ENCODE measurements around the gene RUVBL1.

RUVBL1 gene

GRCh38 chr3:128151758-128152274, 28.2 kb upstream of the RUVBL1 start:
- DNase-seq (ENCODE audit: low read depth): no peak
- H3K4me3 ChIP-seq (ENCODE audit: low read length): no peak overlapping the region
- TF ChIP-seq, protein P1, sequence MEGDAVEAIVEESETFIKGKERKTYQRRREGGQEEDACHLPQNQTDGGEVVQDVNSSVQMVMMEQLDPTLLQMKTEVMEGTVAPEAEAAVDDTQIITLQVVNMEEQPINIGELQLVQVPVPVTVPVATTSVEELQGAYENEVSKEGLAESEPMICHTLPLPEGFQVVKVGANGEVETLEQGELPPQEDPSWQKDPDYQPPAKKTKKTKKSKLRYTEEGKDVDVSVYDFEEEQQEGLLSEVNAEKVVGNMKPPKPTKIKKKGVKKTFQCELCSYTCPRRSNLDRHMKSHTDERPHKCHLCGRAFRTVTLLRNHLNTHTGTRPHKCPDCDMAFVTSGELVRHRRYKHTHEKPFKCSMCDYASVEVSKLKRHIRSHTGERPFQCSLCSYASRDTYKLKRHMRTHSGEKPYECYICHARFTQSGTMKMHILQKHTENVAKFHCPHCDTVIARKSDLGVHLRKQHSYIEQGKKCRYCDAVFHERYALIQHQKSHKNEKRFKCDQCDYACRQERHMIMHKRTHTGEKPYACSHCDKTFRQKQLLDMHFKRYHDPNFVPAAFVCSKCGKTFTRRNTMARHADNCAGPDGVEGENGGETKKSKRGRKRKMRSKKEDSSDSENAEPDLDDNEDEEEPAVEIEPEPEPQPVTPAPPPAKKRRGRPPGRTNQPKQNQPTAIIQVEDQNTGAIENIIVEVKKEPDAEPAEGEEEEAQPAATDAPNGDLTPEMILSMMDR (IDR thresholded peaks at IDR 0.05; ENCODE audit: insufficient read depth, low read depth, low read length, missing control alignments): no peak

DNA sequence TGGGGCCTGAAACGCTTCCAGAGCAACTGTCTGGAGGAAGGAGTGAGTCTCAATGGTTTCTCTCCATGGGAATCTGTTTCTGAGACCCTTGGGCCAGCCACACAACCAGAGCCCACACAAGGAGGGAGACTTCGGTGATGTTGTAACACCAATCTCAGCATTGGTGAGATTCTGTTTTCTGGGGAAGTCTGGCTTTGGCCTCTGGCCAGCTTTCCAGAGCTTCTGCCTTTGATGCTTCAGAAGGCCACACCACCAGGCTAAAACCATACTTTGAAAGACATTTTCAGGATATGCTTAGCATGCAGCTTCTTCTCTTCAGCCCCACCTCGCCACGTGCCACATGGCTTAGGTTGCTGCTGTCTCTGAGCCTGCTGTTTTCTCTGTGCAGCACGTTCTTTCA, 26.0 kb upstream of the RUVBL1 start:
- no peak overlapping the region for H3K4me3 ChIP-seq (ENCODE audit: low read length)
- TF ChIP-seq, protein P1 (IDR thresholded peaks at IDR 0.05; ENCODE audit: insufficient read depth, low read depth, low read length, missing control alignments): no peak
- DNase-seq (ENCODE audit: low read depth): no peak

DNA sequence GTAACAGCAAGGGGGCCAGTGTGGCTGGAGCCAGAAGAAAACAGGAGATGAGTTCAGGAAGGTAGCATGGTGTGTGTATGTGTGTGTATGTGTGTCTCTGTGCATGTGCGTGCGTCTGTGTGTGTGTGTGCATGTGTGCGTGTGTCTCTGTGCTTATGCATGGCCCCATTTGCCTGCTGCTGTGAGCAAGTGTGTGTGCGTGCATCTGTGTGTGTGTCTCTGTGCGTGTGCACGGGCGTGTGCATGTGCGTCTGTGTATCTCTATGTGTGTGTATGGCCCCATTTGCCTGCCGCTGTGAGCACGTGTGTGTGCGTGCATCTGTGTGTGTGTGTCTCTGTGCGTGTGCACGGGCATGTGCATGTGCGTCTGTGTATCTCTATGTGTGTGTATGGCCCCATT, 22.6 kb upstream of the RUVBL1 start:
- no peak for DNase-seq (ENCODE audit: low read depth)
- TF ChIP-seq, protein P1 (IDR thresholded peaks at IDR 0.05; ENCODE audit: insufficient read depth, low read depth, low read length, missing control alignments): no peak
- H3K4me3 ChIP-seq (ENCODE audit: low read length): no peak overlapping the region

- TF ChIP-seq, protein P1 (IDR thresholded peaks at IDR 0.05; ENCODE audit: insufficient read depth, low read depth, low read length, missing control alignments): no peak
- H3K4me3 ChIP-seq (ENCODE audit: low read length): no peak overlapping the region
- DNase-seq (ENCODE audit: low read depth): no peak
Observed at GRCh38 chr3:128145279-128145678, 21.7 kb upstream of the RUVBL1 start.

- DNase-seq (ENCODE audit: low read depth): no peak
- TF ChIP-seq, protein P1 (IDR thresholded peaks at IDR 0.05; ENCODE audit: insufficient read depth, low read depth, low read length, missing control alignments): no peak
- no peak overlapping the region for H3K4me3 ChIP-seq (ENCODE audit: low read length)
Observed at GRCh38 chr3:128144512-128145187, 21.0 kb upstream of the RUVBL1 start.

DNA sequence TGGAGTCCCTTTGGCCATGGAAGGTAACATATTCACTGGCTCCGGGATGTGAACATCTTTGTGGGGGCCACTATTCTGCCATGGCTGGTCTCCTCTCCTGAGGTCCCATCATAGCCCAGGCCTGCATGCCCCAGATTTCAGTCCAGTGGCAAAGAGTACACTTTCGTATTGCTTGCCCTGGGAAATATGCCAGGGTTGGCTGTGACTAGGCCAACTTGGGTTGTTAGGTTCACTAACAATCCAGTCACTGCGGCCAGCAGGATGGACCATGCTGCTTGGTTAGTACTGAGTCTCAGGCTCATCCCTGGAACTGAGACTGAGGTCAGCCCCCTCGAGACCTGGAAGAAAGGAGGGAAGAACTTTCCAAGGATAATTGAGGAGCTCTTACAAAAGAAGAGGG, 19.9 kb upstream of the RUVBL1 start:
- TF ChIP-seq, protein P1 (IDR thresholded peaks at IDR 0.05; ENCODE audit: insufficient read depth, low read depth, low read length, missing control alignments): no peak
- DNase-seq (ENCODE audit: low read depth): no peak
- no peak overlapping the region for H3K4me3 ChIP-seq (ENCODE audit: low read length)

All from epithelial cell of esophagus (primary cell).